Esophagus squamous epithelium (tissue), 4 donors: ENCODE data around the gene MIS18BP1.

ENCODE experiments used
- CTCF ChIP-seq, 6 experiments: fragments of 450-650 bp in 4 of 6; fragments of 200-600 bp in 2 of 6; sonication (generic) in 2 of 6; IDR thresholded peaks; one replicate each; pipeline ENCODE4 v1.5.1; 2016 to 2019; ENCODE audit warnings: antibody characterized with exemption in 6 of 6, mild to moderate bottlenecking in 4 of 6, moderate library complexity in 4 of 6
- POLR2A ChIP-seq, 4 donors: fragments of 450-650 bp; IDR thresholded peaks; one replicate each; pipeline ENCODE4 v1.6.1; 2017; ENCODE audit warnings: antibody characterized with exemption in 4 of 4, mild to moderate bottlenecking in 4 of 4, moderate library complexity in 3 of 4

DNA sequence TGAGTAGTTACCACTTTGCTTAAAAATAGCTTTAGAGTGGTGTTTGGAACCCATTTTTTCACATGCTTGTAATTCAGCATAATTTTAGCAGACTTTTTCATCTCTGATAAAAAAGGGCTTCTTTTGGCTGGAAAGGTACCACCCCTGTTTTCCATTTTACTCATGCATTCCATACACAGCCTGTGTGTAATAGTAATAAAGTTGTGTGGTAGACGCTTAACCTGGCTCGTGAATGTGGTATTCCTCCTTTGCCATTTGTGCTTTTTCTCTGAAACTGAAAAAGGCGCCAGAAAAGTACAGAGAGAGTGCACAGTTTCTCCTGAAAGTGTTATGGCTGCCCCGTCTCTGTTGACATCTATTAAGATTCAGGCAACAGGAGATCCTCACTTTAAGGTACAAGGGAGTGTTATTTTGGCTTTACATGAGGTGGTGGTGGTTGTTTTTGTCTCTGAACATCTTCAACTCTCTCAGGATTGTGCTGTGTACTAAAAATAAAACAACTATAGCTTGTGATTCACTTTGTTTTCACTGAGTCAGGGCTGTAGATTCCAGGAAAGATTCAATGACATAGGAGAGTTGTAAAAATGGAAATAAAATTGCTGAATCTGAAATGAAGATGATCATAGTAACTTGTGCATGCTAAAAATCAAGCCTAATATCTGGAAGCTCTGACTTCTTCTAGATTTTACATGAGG, 45.6 kb upstream of the MIS18BP1 start:
- TF ChIP-seq CTCF (IDR thresholded peaks at IDR 0.05) (no peak), POLR2A (IDR thresholded peaks at IDR 0.05) (no peak)
